ENCODE results near the gene AFG1L. TPM values are rescaled to one million over a fixed set of nuclear protein-coding genes. Genes with fewer than 3 reads are reported as not detected.
"Not testable (repeated sequence)": the region's sequence is repeated elsewhere in the genome, so short reads cannot be mapped to it uniquely, and the experiment has no call there.

The AFG1L gene
- total RNA-seq, 2 donors from 2014 or later, result 2.9 to 4.1 TPM

- no peak for TF ChIP-seq CTCF (IDR thresholded peaks at IDR 0.05)
- H3K4me3 ChIP-seq, result no peak overlapping the region
Observed at GRCh38 chr6:108285381-108285780, 9.5 kb upstream of the AFG1L start.

GRCh38 chr6:108286366-108286765 lies 8.5 kb upstream of the AFG1L start:
- Histone ChIP-seq H3K27ac (no peak overlapping the region), H3K27me3 (no peaks in the 10 kb centered on the region), H3K36me3 (no peaks in the 10 kb centered on the region), H3K4me3 (no peak overlapping the region), H3K9me3 (no peaks in the 10 kb centered on the region), H3K4me1 (no peaks in the 10 kb centered on the region)
- no peak for DNase-seq (ENCODE audit: low spot score)
- TF ChIP-seq CTCF (IDR thresholded peaks at IDR 0.05), result no peak

More at GRCh38 chr6:108285381-108285780, 9.5 kb upstream of the AFG1L start:
- Histone ChIP-seq H3K27me3 (no peaks in the 10 kb centered on the region), H3K4me1 (no peaks in the 10 kb centered on the region), H3K27ac (no peak overlapping the region), H3K9me3 (no peaks in the 10 kb centered on the region), H3K36me3 (no peaks in the 10 kb centered on the region)
- DNase-seq (ENCODE audit: low spot score), result no peak

GRCh38 chr6:108287373-108287772 lies 7.5 kb upstream of the AFG1L start:
- no peak for DNase-seq (ENCODE audit: low spot score)

DNA sequence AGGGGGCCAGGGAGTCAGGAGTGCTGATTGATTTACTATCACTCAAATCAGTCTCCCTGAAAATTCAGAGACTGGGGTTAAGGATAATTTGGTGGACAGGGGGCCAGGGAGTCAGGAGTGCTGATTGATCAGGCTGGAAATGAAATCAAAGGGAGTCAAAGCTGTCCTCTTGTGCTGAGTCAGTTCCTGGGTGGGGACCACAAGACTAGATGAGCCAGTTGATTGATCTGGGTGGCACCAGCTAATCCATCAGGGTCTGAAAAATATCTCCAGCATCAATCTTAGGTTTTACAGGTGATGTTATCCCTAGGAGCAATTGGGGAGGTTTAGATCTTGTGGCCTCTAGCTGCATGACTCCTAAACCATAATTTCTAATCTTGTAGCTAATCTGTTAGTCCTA lies 6.1 kb upstream of the AFG1L start:
- H3K27ac ChIP-seq, result no peak overlapping the region
- H3K27me3 ChIP-seq, result no peaks in the 10 kb centered on the region
- H3K4me3 ChIP-seq, result no peak overlapping the region
- no peak for TF ChIP-seq CTCF (IDR thresholded peaks at IDR 0.05)
- DNase-seq (ENCODE audit: low spot score), result no peak
- H3K36me3 ChIP-seq, result no peaks in the 10 kb centered on the region
- no peaks in the 10 kb centered on the region for H3K4me1 ChIP-seq
- H3K9me3 ChIP-seq, result no peaks in the 10 kb centered on the region

More at GRCh38 chr6:108287373-108287772, 7.5 kb upstream of the AFG1L start:
- Histone ChIP-seq H3K27me3 (no peaks in the 10 kb centered on the region), H3K27ac (no peak overlapping the region), H3K9me3 (no peaks in the 10 kb centered on the region), H3K36me3 (no peaks in the 10 kb centered on the region), H3K4me3 (no peak overlapping the region), H3K4me1 (no peaks in the 10 kb centered on the region)
- no peak for TF ChIP-seq CTCF (IDR thresholded peaks at IDR 0.05)

- no peak for DNase-seq (ENCODE audit: low spot score)
- no peaks in the 10 kb centered on the region for H3K27me3 ChIP-seq
- H3K9me3 ChIP-seq, result no peaks in the 10 kb centered on the region
- no peaks in the 10 kb centered on the region for H3K4me1 ChIP-seq
- H3K4me3 ChIP-seq, result no peak overlapping the region
- H3K36me3 ChIP-seq, result no peaks in the 10 kb centered on the region
- no peak for TF ChIP-seq CTCF (IDR thresholded peaks at IDR 0.05)
- H3K27ac ChIP-seq, result no peak overlapping the region
Observed at GRCh38 chr6:108291091-108291490, 3.8 kb upstream of the AFG1L start.

- not testable (repeated sequence) for H3K9me3 ChIP-seq; H3K27ac ChIP-seq; H3K4me3 ChIP-seq; H3K4me1 ChIP-seq; DNase-seq (ENCODE audit: low spot score); H3K27me3 ChIP-seq; H3K36me3 ChIP-seq
Observed at GRCh38 chr6:108292561-108292960, 2.3 kb upstream of the AFG1L start.
